Activated CD4-positive, alpha-beta T cell treated with anti-CD3 and anti-CD28 coated beads, Interleukin-2, amount 50 U/mL, for 1 hour (primary cell): Measurements from ENCODE around the gene FSTL5.

Experiments used
- DNase-seq: peaks from one replicate; pipeline ENCODE4 v3.0.0-alpha.2; 2020

The FSTL5 gene

DNA sequence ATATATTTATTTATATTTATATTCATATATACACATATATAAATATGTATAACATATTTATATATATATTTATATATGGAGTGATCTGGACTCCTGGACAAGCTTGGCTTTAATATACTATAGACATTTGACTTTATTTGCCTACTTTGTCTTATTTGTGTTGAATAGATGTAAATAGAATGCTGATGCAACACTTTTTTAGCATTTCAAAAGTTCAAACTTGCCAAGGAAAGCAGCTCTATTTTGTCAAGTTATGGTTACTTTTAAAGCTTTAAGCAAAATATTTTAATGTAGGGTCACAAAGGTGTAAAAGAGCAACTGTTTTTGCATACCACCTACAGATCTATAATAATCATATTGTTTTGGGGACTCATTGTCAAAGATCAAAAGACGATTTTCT is 61.1 kb downstream of the FSTL5 start:
- DNase-seq = no peak

DNA sequence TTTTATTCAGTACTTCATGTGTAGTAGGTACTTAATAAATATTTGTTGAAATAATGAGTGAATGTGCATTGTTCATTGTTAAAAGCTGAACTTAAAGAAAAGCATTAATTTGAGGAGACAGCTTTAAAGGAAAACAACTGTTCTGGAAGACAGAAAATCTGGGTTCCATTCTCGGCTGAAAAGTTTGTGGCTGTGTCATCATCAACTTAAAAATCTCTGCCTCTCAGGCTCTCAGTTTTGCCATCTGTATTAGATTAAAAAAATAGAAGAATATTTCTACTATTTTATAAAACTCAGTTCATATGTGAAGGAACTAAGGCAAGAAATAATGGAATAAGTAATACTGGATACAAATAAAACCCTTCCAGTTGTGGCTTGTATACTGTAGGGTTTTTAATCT is 62.5 kb downstream of the FSTL5 start:
- DNase-seq = no peak

DNA sequence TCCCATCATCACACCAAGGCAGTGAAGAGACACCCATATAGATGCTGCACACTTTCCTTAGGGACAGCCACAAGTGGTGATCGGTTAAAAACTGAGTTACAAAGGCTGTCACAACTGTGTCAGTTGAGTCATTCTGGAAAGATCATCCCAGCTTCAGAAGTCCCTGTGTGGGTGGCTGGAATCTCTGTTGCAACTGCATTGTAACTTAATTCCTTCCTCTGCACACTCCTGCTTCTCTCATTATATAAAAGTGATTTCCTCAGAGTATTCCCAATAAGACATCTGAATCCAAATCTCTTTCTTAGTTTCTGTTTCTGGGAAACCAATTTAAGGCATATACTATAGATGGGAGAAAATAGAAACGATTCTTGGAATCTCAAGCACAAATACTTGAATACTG is 88.1 kb downstream of the FSTL5 start:
- no peak for DNase-seq

DNA sequence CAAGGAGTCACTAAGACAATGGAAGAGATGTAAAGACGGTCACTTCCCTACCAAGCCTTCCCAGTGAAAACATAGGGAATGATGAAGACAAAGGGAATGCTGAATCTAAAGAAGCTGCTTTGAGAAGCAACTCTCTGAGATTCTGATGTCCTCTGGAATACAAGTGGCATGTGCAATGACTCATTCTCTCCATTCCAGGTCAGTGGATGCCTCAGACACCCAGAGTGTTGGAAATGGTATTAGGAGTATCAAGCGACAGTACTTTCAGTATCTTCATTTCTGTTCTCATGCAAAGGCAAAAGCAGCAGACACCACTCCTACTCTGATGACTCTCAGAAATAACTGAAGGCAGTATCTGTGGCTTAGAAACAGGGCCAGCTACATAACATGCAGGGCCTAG is 102.6 kb downstream of the FSTL5 start:
- DNase-seq = no peak

DNA sequence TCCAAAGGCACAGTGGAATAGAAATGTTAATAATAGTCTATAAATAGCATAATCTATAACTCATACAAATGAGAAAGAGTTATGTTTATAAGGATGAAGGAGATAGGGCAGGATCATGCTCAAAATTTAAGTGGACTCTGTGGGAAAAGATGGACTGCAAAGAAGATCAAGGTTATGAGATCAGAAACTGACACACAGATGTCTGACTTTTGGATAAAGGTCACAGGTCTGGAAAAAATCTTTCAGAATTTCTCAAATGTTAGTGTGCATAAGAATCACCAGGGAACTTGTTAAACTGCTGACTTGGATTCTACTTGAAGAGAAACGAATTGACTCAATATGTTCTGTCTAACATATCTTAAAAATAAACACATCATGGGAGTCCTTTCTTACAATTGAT is 104.1 kb downstream of the FSTL5 start:
- no peak for DNase-seq

DNA sequence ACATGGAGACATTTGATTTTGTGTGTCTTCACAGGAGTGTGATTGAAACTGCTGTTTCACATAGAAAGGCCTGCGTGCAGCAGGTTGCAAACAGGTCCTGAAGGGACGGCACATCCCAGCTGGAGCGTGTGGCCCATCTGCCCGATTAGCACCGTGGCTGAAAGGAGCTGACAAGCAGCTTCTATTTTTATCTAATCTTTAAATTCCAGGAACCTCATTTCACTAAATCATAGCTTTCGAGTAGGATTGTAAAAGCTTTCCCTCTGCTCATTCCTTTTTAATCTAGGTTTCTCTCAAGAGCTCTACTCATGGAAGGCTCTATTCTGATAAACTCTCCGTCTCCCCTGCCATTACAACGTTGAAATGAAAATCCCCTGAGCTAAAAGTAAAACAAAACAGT is 106.8 kb downstream of the FSTL5 start:
- DNase-seq = no peak

DNA sequence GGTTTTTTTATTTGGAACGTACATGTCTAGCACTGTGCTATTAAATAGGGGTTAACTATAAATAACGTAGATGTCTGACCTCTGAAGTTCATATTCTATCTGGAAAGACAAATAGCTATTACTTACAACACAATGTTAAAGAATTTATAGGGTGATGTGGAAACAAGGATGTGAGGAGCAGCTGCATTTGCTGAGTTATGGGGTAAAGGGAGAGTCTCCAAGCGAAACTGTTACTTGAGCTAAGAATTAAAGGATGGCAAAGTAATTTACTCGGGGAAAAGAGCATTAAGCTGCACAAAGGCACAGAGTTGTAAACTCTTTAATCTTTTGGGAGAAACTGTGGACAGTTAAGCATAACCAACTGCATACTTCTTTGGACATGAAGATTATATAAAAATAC is 117.7 kb downstream of the FSTL5 start:
- no peak for DNase-seq

DNA sequence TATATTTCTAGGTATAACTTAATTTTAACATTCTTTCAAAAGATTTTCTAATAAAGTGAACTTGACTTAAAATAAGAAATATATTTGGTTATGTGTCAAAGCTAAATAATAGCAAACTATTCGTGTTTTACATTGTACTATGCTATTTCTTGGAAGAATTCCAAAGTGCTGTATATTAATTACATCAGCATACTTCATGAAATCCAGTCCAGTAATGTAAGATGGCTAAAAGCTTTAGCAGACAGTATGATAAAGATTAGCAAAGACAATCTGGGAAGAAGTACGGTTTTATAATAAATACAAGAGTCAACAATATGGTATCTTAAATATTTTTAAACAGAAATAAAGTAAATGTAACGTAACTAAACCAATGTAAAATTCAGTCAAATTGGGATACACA is 125.7 kb downstream of the FSTL5 start:
- DNase-seq = no peak

DNA sequence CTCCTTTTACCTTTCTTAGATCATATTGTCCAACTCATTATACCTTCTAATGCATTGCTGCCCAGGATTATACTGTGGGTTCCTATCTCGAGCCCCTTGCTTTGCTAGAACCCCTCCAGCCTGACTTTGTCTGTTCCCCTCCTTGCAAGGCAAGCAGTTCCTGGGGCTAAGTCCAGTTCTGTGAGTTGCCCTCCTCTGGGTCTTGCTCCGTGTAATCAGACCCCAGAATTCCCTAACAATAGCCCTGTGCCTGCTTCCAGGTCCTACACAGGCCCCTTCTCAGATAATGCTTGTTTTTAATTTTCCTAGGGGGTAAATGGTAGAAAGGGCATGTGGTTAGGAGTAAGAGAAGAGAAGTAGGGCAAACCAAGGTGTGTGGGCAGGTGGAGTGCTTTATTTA is 145.9 kb downstream of the FSTL5 start:
- DNase-seq = no peak

DNA sequence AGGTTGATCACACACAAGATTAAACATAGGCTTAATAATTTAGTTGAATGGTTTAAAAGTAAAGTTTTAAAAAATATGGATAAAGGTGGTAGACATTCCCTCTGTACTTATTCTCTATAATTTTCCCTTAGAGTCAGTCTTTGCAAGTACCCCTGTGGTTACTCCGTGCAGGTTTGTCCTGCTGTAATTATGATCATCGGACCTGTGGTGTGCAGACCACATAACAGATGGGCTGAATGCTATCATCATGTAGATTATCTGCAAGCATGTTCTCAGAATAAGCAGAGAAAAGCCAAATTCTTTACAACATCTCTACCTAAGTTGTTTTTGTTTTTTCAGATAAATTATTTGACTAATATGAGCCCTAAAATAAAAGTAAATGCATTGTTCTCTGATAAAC is 146.8 kb downstream of the FSTL5 start:
- DNase-seq = no peak

DNA sequence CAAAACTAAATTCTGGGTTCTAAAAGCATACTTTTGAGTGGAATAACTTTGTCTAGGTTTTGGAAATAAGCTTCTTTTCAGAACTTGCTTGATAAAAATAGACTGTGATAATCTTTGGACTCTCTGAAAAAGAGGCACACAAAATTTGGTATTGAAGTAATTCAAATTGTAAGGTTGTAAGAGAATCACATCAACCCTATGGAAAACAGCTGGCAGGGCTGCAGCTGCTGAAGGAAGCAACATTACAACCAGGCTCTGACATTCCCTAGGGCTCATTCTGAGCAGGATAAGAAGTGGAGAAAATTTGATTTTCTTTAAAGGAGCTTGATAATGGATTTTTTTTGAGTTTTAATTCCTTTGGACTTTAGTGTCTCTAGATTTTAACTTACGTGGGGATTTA is 147.6 kb downstream of the FSTL5 start:
- DNase-seq = no peak

DNA sequence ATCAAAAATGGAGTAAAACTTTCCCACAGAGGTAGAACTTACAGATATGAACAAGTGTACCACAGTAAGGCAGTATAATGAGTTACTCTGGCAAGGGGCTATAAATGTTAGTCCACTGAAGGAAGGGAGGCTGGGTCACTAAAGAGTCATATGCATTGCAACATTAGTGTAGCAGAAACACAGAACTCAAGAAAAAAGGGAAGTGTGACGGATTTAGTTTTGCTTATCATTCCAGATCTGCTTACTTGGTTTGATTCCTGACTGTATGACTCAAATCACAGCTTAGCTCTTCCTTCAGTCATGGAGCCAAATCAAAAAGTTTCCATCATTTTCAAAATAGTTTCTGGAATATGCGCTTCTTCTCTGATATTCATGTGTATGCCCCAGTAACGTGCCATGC is 148.7 kb downstream of the FSTL5 start:
- DNase-seq = no peak

DNA sequence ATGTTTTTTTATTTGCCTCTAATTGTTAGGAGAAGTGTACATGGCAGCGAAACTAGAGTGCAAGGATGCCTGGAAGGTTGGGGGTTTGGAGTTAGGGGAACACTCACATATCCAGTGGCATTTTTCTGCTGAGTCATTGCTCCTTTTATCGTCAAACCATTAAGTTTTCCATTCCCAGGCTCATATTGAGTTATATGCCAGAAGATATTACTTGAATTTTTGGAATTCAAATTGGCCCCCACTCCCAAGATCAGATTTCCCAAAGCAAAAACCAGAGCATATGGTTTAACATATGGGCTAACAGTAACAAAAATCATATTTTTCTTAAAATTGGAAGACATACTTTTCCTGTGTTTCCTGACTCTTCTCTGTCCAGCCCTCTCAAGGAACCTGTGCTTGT is 152.7 kb downstream of the FSTL5 start:
- DNase-seq = no peak

DNA sequence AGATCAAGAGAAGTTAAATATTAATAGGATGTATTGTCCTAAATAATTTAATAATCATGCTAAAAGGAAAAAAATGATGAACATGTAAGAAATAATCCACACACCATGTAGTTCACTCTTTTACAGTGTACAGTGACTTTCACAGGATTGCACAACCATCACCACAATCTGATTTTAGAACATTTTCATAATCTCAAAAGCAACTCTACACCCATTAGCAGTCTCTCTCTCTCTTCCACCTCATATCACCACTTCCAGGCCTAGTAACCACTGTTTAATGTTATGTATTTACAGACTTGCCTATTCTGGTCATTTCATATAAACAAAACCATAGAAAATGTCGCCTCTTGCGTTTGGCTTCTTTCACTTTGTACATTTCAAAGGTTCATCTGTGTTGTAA is 153.4 kb downstream of the FSTL5 start:
- no peak for DNase-seq

DNA sequence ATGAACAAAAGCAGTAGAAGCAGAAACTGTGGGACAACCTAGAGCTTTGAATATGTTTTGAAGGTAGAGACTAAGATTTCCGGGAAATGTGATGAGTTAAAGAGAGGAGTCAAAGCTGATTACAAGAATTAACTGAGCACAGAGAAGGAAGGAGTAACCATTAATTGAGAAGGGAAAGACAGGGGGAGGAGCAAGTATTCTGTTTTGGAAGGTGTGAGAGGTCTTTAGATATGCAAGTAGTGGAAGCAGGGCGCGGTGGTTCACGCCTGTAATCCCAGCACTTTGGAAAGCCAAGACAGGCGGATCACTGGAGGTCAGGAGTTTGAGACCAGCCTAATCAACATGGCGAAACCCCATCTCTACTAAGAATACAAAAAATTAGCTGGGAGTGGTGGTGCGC is 171.5 kb downstream of the FSTL5 start:
- no peak for DNase-seq

DNA sequence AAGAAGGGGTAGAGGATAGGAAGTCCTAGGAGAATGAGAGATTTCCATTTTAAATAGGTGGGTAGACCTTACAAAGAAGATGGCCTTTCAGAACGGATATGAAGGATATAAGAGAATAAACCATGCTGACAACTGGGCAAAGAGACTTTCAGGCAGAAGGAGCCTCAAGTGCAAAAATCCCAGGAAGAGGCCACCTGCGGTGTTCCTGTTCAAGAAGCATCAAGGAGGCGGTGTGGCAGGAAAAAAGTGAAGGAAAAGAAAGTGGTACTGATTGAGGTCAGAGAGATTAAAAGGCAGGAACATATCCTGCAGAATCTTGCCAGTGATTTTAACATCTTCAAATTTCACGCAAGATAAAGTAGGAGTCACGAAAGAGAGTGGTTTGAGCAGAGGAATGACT is 172.0 kb downstream of the FSTL5 start:
- DNase-seq = no peak

DNA sequence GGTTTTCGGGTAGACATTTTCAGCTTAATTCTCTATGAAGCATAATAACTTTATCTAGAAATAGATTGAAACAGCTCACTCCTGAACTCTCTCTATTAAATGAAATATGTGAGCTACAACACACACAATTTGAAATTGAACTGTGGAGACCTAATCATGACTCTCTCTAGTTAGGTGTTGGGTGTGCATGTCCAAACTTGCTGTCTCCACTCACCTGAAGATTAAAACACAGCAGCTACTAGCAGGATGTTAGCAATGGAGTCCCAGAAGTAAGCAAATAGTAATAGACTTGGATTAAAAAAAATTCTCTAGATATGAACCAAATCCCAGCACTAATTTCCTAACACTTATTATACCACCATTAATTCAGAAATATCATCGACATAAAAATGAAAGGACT is 173.1 kb downstream of the FSTL5 start:
- no peak for DNase-seq

DNA sequence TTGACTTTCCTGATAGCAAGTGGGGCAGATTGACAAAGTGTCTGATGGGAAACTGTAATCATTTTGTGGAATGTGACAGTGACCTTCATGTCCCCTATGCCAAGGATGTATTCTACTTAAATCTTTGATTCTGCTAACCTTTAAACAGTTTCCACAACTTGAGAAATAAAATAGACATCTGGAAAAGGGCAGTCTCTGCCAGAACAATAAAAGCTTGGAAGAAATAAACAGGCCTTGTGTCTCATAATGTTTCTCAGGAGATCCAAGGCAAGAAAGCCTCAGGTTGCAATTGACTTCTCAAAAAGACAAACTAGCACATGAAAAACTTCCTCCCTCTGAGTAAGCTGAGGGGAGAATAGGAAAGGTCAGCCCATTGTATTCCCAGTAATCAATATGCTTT is 174.9 kb downstream of the FSTL5 start:
- DNase-seq = no peak

DNA sequence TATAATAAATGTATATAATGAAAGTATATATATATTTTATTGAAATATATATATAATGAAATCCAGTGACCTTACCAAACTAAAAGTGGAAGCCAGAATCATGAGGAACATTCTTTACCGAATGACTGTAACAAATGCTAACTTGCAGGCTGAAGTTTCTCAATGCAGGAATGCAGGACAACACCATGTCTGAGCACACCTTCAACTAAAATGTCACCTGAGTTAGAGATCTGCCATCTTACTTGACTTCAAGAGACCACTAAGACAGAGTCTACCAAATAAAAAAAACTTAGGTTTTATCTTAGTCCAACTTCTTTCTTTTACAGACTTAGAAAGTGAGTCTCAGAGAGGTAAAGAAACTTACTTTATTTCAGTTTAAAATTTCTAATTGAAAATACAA is 176.2 kb downstream of the FSTL5 start:
- no peak for DNase-seq

DNA sequence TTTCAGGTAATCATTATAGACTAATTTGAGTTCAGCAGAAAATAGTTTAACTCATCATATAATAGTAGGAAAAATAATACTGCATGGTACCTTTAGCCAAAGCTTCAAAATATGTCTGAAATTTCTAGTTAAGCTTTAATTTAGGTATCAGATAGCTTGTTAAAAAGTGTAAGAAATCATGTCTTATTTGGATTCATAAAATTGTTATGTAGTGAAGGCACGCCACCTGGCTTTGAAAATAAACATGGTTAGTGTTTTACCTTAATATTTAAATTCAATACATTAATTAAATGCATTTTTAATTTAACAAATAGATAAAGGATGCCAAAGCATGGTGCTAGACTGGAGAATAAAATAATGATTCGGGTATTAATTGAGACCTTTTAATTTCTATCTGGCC is 211.4 kb downstream of the FSTL5 start:
- no peak for DNase-seq

DNA sequence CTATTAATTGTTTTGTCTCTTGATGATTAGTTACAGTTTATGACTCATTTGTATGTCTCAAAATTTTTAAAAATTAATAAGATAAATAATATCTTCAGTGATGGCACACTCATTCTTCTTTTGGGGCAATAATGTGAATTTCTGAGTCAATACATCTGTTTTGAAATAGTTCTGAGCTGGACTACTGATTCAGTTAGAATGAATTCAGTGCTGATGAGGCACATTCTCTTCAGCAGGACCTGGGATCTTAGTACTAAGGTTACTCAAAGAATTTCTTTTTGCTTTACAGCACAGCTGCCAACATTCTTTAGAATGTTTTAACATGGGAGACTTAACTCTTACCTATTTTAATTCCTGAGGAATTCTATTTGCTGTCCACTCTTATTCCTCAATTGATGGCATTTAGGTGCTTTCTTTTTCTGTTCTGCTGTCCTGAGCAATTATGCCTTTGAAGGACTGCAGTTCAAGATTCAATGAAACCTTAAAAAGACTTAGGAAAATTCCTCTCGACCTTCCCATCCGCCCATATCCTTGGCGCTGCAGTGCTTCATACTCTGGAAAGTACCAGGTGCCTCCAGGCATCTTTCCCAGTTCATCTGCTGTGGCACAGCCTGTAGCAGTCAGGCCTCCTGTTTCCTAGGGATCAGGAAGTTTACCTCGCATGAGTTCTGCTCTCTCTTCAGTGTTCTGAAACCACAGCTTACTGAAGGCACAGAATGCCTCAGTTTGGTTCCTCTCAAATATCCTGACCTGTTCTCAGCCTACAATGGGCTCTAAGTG is 213.7 kb downstream of the FSTL5 start:
- DNase-seq = no peak

DNA sequence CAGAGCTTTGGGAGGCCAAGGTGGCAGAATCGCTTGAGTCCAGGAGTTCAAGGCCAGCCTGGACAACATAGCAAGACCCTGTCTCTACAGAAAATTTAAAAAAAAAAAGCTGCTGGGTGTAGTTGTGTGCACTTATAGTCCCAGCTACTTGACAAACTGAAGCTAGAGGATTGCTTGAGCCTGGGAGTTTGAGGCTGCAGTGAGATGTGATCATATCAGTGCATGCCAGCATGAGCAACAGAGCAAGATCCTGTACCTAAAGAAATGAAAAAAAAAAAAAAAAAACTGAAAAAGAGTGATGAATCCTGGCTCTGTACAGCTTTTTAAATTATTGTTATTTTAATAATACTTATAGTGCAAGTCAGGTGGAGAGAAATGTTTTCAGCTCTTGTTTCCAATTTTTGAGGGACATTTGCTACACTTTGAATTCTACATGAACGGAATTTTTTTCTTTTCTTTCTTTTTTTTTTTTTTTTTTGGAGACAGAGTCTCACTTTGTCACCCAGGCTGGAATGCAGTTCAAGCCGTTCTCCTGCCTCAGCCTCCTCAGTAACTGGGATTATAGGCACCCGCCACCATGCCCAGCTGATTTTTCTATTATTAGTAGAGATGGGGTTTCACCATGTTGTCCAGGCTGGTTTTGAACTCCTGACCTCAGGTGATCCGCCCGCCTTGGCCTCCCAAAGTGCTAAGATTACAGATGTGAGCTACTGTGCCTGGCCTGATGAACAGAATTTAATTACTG is 215.6 kb downstream of the FSTL5 start:
- DNase-seq = no peak

DNA sequence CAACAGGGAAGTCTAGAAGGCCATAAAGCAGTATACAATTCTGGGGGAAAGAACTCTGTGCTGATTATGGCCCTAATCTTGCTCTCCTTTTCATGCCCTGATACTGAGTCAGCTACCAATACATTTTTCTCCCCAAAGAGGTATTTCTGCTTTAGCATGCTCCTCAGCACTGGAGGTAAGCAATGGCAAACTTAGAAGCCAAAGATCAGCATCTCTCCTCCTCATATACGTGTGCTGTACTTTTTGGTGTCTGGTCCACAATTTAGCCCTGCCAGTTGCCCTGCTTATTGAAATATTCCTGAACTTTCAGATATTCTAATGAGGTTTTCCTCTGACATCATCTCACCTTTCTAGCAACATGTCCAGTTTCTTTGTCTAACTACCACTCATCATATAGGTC is 226.2 kb downstream of the FSTL5 start:
- DNase-seq = no peak

DNA sequence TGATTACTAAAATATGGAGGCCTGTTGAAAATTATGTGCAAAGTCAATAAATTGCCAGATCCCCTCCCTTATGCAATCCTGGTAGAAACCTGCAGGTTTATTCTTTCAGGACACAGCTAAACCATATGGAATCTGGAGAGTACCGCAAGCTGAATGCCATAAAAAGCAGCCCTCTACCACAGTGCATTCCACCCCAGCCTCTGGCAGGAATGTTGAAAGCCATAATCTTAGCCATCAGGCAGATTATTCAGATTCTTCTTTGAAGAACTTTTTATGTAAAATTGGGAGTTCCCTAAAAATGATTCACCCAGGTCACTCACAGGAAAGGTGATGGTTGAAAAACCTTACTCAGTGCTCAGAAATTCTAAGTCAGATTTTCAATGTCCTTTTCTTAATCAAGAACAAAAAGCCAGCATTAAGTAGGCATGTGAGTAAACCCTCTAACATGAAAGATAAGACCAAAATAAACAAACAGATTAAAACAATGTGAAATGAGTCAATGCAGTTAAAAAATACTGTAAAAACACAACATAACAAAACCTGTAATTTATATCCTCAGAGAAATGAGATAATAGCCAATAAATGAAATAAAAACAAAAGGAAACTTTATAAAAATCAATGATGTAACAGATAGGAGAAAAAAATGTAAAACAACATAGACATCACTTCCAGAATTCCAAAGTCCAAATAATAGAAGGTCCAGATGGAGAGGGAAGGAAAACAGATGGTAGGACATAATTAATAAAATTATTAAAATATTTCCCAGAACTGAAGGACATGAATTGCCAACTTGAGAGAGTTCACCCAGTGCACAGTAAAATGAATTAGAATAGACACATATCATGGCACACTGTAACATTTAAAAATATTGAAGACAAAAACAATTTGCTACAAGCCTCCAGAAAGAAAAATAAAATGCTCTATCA is 226.9 kb downstream of the FSTL5 start:
- DNase-seq = no peak
